Hematopoietic multipotent progenitor cell treated with erythropoietin and hydrocortisone succinate and interleukin-3 and kit ligand, for 17 days (in vitro differentiated cells): ENCODE measurements around the gene ARHGEF25.
"Not testable (repeated sequence)": the region's sequence is repeated elsewhere in the genome, so short reads cannot be mapped to it uniquely, and the experiment has no call there.

Source experiments
- DNase-seq: peaks from one replicate; pipeline ENCODE4 v3.0.0-alpha.2; 2015; ENCODE audit warnings: low spot score

Gene ARHGEF25

GRCh38 chr12:57609101-57609780, 2.0 kb upstream of the ARHGEF25 start:
- DNase-seq: no peak

- no peak for DNase-seq
These were observed 1.3 kb upstream of the ARHGEF25 start for GRCh38 chr12:57609781-57610553.

- no peak for DNase-seq
These were observed 604 bp upstream of the ARHGEF25 start for GRCh38 chr12:57610554-57611107.

GRCh38 chr12:57611827-57612710, 834 bp downstream of the ARHGEF25 start:
- DNase-seq: no peak

GRCh38 chr12:57612711-57613426, 1.6 kb downstream of the ARHGEF25 start:
- no peak for DNase-seq

GRCh38 chr12:57613427-57614109, 2.3 kb downstream of the ARHGEF25 start:
- DNase-seq: no peak

GRCh38 chr12:57614178-57614947, 3.1 kb downstream of the ARHGEF25 start:
- no peak for DNase-seq

GRCh38 chr12:57614948-57615500, 3.8 kb downstream of the ARHGEF25 start:
- DNase-seq: no peak

- DNase-seq: no peak
These were observed 4.4 kb downstream of the ARHGEF25 start for GRCh38 chr12:57615637-57616036.

- DNase-seq: no peak
These were observed 5.3 kb downstream of the ARHGEF25 start for GRCh38 chr12:57616383-57617101.

GRCh38 chr12:57617942-57618341, 6.7 kb downstream of the ARHGEF25 start:
- no peak for DNase-seq

GRCh38 chr12:57618431-57618830, 7.2 kb downstream of the ARHGEF25 start:
- DNase-seq: not testable (repeated sequence)

- DNase-seq: no peak
These were observed 7.8 kb downstream of the ARHGEF25 start for GRCh38 chr12:57618966-57619433.

- DNase-seq: no peak
These were observed 8.4 kb downstream of the ARHGEF25 start for GRCh38 chr12:57619434-57620244.

- no peak for DNase-seq
These were observed 9.2 kb downstream of the ARHGEF25 start for GRCh38 chr12:57620245-57620935.

- DNase-seq: no peak
These were observed 9.8 kb downstream of the ARHGEF25 start for GRCh38 chr12:57620936-57621496.
